ENCODE measurements around the gene PPP2R2C.

PPP2R2C gene

DNA sequence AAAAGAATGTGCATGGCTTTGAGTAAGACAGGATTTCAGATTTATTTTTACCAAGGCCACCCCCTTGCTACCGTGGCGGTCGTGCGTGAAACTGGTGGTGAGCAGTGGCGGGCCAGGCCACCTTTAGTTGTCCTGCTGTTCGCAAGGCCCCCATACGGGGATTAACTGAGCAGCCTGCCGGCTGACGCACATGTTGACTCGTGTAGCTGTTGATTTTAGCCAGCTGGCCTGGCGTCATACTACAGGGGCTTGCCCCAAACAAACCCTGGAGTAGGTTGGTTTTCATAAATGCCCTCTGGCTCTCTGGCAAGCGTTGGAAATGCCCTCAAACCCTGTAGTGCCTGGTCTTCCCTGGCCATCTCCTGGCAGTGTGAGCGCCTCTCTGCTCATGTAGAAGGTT lies 174.4 kb downstream of the PPP2R2C start:
- TF ChIP-seq, protein P1, sequence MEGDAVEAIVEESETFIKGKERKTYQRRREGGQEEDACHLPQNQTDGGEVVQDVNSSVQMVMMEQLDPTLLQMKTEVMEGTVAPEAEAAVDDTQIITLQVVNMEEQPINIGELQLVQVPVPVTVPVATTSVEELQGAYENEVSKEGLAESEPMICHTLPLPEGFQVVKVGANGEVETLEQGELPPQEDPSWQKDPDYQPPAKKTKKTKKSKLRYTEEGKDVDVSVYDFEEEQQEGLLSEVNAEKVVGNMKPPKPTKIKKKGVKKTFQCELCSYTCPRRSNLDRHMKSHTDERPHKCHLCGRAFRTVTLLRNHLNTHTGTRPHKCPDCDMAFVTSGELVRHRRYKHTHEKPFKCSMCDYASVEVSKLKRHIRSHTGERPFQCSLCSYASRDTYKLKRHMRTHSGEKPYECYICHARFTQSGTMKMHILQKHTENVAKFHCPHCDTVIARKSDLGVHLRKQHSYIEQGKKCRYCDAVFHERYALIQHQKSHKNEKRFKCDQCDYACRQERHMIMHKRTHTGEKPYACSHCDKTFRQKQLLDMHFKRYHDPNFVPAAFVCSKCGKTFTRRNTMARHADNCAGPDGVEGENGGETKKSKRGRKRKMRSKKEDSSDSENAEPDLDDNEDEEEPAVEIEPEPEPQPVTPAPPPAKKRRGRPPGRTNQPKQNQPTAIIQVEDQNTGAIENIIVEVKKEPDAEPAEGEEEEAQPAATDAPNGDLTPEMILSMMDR (IDR thresholded peaks at IDR 0.05; ENCODE audit: low read depth, low read length, missing control alignments): no peak
- DNase-seq (ENCODE audit: extremely low read depth, low read depth): no peak
- H3K4me3 ChIP-seq (replicated peaks; ENCODE audit: low read depth, low read length): no peak overlapping the region

DNA sequence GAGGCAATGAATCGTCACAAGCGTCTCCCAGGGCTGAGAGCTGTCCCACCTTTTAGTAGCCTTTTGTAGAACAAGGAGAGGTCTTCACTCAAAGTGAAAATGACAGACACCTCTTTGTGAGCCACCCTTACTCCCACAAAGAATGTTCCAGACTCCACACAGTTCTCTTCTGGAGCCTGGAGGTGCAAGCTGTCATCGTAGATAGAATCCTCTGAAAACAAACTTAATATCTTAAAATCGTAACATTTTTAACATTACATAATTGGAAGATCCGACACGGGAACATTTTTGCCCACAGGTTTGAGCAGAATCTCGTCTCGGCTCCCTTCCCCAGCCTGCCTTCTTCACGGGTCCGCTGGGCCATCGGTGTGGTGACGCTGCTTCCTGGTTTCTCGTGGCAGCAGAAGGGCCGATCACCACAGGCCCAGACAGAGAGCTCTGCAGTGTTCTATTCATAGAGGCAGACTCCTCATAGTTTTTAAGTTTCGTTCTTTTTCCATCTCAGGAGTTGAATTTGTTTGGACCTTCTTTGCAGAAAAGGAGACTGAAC lies 175.1 kb downstream of the PPP2R2C start:
- TF ChIP-seq, protein P1 (IDR thresholded peaks at IDR 0.05; ENCODE audit: low read depth, low read length, missing control alignments): no peak
- no peak for DNase-seq (ENCODE audit: extremely low read depth, low read depth)
- H3K4me3 ChIP-seq (replicated peaks; ENCODE audit: low read depth, low read length): no peak overlapping the region

GRCh38 chr4:6296026-6296425 lies 176.4 kb downstream of the PPP2R2C start:
- DNase-seq (ENCODE audit: extremely low read depth, low read depth): no peak
- TF ChIP-seq, protein P1 (IDR thresholded peaks at IDR 0.05; ENCODE audit: low read depth, low read length, missing control alignments): no peak
- H3K4me3 ChIP-seq (replicated peaks; ENCODE audit: low read depth, low read length): no peak overlapping the region

- TF ChIP-seq, protein P1 (IDR thresholded peaks at IDR 0.05; ENCODE audit: low read depth, low read length, missing control alignments): no peak
- no peak overlapping the region for H3K4me3 ChIP-seq (replicated peaks; ENCODE audit: low read depth, low read length)
- no peak for DNase-seq (ENCODE audit: extremely low read depth, low read depth)
Observed at GRCh38 chr4:6295495-6295894, 176.9 kb downstream of the PPP2R2C start.

DNA sequence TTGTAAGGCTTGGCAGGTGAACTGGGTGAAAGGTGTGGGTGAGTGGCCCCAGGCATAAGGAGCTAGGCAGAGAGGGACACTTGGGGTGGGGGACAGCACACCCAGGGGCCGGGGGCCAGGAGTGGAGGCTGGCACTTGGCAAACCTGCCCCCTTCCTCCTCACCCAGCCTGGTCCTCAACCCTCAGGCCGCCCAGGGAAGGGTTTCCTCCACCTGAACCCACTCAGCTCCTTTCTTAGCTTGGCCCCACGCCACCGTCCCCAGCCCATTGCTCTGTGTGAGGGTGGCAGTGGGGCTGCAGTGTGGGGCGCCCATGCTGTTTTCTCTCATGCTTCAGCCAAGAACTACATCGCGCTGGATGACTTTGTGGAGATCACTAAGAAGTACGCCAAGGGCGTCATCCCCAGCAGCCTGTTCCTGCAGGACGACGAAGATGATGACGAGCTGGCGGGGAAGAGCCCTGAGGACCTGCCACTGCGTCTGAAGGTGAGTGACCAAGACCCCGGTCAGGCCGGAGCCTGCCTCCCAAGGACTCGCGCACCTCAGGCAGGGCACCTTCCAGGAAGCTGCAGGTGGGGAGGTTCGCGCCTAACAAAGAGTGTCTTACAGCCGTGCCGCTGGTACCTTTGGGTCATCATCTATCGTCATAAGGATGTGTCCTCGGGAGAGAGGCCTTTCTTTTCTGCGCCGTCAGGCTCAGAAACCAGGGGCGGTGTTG lies 177.6 kb downstream of the PPP2R2C start:
- TF ChIP-seq, protein P1 (IDR thresholded peaks at IDR 0.05; ENCODE audit: low read depth, low read length, missing control alignments): no peak
- DNase-seq (ENCODE audit: extremely low read depth, low read depth): no peak
- no peak overlapping the region for H3K4me3 ChIP-seq (replicated peaks; ENCODE audit: low read depth, low read length)

DNA sequence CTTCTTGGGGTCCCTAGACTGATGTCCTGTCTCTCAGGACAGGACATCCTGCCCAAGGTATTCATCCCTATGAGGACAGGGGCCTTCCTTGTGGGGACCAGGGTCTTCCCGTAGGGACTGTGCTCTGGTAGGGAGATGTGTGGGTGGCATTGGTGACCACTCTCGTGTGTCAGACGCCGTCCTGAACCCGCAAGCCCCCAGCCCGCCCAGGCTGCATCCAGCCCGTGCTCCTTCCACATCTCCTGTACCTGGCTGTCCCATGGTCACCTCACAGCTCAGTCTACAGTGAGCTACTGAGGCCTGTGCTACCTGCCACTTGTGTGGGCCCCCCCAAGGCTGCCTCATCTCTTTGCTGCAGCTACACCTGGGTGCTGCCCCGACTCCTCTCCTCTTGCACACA lies 178.8 kb downstream of the PPP2R2C start:
- H3K4me3 ChIP-seq (replicated peaks; ENCODE audit: low read depth, low read length): no peak overlapping the region
- DNase-seq (ENCODE audit: extremely low read depth, low read depth): no peak
- TF ChIP-seq, protein P1 (IDR thresholded peaks at IDR 0.05; ENCODE audit: low read depth, low read length, missing control alignments): no peak
